ENCODE data around the gene TEN1.

- TF ChIP-seq CTCF (IDR thresholded peaks at IDR 0.05; ENCODE audit: low read depth, low read length, missing input control) (no peak), JUND (IDR thresholded peaks at IDR 0.05) (peak; percentile 57 to 70), ZBTB33 (IDR thresholded peaks at IDR 0.05) (peak; percentile 59), MAX (IDR thresholded peaks at IDR 0.05) (peak; percentile 75), RAD21 (IDR thresholded peaks at IDR 0.05) (no peak), TAF1 (conservative IDR thresholded peaks at IDR 0.05) (no peak), EGR1 (IDR thresholded peaks at IDR 0.05; ENCODE audit: low read depth in 2 of 2) (peak in 1 of 2 donors; percentile 20), YY1 (IDR thresholded peaks at IDR 0.05) (peak; percentile 55), FOXA1 (IDR thresholded peaks at IDR 0.05) (peak; percentile 33), REST (IDR thresholded peaks at IDR 0.05) (peak; percentile 46)
Measured at GRCh38 chr17:75976175-75976848, 2.7 kb upstream of the TEN1 start.

Measured in liver (tissue), 3 donors.